GM19351 (cell line): ENCODE measurements around the gene NFATC1.
A peak's percentile ranks its signal among the peaks of the same experiment; 100 is the strongest.

Experiments used
- ATAC-seq: cut with Tn5 transposase; IDR thresholded peaks from one replicate; pipeline ENCODE4 v1.9.1; 2021; ENCODE audit warnings: mild to moderate bottlenecking, moderate library complexity; ENCODE audit not compliant: unreplicated experiment

NFATC1 gene

DNA sequence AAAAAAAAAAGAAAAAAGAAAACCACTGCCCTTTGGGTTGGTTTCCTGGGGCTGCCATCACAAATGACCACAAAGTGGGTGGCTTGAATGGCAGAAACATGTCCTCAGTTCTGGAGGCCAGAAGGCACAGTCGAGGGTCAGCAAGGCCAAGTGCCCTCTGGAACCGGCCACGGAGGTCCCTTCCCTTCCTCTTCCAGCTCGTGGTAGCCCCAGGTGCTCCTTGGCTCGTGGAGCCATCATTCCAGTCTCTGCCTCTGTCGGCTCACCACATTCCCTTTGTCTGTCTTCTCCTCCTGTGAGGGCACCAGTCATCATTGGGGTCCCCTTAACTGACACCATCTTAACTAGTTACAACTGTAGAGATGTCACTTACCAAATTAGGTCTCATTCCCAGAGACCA lies 8.5 kb upstream of the NFATC1 start:
- ATAC-seq: no peak

DNA sequence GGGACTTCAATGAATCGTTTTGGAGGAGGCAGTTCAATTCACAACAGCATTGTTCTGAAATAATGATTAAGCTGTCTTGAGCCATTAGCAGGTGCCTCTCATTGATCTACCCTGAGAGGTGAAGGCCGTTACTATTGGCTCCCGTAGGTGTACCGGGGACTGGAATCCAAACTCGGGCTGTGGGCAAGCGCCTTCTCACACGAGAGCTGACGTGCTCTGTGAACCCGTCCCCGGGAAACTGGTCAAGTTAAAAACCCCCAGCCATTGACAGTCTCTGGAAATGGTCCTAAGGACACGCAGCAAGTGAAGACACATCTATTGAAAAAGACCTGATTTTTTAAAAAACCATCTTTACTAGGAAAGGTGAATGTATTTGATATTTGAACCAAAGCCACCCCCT lies 8.1 kb upstream of the NFATC1 start:
- ATAC-seq: no peak

DNA sequence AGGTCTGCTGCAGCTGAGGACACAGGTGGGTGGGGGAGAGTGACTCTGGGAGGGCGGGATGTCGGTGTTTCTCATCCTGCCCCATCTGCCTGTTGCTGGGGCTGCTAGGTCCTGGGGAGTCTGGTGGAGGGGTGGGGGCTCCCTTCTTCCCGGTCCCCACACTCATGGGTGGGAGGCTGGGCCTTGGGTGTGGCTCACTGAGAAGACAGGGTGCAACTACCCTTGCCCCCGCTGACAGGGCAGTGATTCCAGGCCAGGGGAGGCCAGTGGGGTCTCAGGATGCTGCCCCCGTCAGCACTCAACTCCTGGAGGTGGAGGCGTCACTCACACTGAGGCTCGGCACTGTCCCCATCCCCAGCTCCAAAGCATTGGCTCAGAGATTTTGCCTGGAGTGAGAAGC lies 7.7 kb upstream of the NFATC1 start:
- ATAC-seq: no peak

DNA sequence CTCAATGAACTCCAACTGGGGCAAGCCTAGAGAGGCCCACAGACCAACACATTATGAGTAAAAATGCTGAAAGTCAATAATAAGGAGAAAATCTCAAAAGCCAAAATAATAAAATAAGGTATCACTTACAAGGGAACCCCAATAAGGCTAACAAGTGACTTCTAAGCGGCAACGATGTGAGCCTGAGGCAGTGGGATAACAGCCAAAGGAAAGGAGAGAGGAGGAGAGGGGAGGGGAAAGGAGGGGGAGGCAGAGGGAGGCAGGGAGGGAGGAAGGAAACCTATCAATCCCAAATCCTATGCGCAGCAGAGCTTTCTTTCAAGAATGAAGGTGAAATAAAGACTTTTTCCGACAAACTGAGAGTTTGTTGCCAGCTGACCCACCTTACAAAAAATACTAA lies 6.0 kb upstream of the NFATC1 start:
- ATAC-seq: no peak

DNA sequence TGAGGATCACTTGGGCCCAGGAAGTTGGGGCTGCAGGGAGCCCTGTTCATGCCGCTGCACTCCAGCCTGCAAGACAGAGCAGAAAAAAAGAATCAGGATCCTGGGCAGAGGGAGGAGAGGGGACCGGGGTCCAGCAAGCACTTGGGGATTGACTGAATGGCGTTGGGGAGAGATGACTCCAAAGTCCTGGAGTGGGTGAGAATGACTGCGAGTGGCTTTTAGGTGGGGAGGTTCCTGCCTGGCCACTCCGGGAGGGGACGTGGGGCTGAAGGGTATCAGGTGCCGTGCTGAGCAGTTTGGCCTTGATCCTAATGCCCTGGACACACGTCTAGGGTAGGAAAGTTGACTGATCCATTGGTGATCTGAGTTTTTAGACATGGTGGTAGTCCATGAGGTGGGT lies 3.5 kb upstream of the NFATC1 start:
- no peak for ATAC-seq

DNA sequence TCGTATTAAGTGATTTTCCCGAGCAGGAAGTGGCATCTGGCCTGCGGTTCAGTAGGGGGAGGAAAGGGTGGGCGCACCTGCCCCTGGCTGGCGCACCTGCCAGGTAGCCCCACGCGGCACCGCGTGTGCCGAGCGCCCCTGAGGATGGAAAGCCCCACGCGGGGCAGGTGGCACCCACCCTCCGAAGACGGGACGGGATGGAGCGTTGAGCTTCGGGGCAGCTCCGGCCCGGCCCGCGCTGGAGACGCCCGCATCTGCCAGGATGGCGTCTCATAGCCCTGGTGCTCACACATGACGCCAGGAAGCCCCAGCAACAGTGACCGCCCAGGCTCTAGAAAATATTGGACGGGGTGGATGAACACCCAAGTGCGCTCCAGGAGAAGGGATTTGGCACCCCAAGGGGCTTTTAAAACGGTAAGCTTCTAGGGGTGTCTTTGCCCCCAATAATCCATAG lies 2.5 kb upstream of the NFATC1 start:
- ATAC-seq: no peak

GRCh38 chr18:79393635-79394533 lies 1.8 kb upstream of the NFATC1 start:
- no peak for ATAC-seq

DNA sequence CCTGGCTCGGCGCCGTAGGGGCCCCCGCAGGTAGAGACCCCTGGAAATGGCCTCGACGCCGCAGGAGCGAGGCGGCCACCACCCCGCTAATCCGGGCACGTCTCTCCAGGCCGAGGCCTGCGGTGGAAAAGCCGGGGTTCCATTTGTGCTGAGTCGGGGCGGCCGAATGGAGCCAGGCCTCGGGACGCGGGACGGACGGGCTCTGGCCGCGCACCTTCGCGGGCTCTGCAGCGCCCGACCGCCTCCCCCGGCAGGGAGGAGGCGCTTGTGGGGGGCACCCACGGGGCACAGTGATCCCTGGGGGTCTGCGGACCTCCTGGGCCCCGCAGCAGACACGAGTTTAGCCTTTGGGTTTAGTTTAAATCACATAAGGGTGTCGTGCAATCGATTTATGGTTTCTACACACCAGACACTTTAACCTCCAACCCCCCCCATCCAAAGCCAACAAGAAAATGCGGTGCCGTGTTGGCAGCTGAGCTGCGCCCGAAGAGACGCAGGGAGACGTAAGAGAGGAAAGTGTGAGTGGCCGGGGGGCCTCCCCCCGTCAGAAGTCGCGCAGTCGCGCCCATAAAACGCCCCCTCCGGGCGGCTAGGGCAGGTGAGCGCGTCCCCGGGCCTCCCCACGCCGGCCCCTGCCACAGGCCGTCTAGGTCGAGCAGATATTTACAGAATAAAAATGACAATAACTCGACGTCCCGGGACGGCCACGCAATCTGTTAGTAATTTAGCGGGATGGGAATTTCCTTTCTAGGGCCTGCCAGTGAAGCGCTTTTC lies 1.0 kb upstream of the NFATC1 start:
- no peak for ATAC-seq

DNA sequence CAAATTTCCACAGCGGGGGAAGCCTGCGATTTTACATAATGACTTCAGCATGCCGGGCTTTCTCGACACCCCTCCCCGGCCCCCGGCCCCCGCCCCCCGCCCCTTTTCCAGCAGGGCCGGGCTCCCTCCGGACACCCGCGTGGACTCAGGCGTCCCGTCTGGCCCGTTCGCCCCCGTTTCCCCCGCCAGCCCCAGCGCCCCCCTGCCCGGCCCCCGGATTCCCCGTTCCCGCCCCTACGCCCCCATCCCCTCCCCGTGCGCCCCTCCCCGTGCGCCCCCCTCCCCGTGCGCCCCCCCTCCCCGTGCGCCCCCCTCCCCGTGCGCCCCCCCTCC lies 456 bp upstream of the NFATC1 start:
- ATAC-seq: no peak

DNA sequence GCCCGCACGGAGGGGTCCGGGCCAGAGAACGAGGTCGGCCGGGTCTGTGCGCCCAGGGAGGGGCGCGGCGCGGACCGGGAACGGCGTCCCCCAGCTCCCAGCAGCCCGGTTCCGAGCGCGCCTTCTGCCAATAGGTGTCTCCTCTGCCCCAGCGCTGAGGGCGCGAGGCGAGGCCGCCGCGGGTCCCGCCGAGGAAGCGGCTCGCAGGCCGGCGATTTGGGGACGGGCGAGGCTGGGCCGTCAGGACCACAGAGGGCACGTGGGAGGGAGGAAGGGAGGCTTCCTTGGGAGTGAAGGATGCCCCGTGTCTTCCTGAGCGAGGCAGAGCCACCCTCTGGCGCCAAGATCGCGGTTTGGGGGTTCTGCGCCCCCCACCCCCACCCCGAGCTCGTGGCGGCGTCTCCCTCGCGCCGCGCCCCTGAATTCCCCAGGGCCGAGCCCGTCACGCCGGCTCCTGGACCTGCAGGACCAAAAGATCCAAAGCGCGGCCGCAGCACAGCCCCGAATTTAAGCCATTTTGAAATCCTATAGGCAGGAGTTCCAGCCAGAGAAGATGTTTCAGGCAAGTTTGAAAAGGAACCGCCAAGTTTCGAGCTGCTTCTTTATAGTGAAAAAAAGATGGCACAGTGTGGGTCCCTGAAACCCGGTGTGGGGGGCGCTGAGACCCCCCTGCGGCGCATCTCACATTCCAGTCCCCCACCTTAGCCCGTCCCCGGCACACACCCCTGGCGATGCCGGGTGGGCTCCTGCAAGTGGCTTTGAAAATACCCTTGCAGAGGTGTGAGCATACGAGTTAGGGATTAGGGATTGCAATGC lies 909 bp downstream of the NFATC1 start:
- peak; percentile 24 for ATAC-seq

- ATAC-seq: no peak
These were observed 1.6 kb downstream of the NFATC1 start for GRCh38 chr18:79397247-79397829.

- ATAC-seq: no peak
These were observed 2.4 kb downstream of the NFATC1 start for GRCh38 chr18:79397830-79398761.

DNA sequence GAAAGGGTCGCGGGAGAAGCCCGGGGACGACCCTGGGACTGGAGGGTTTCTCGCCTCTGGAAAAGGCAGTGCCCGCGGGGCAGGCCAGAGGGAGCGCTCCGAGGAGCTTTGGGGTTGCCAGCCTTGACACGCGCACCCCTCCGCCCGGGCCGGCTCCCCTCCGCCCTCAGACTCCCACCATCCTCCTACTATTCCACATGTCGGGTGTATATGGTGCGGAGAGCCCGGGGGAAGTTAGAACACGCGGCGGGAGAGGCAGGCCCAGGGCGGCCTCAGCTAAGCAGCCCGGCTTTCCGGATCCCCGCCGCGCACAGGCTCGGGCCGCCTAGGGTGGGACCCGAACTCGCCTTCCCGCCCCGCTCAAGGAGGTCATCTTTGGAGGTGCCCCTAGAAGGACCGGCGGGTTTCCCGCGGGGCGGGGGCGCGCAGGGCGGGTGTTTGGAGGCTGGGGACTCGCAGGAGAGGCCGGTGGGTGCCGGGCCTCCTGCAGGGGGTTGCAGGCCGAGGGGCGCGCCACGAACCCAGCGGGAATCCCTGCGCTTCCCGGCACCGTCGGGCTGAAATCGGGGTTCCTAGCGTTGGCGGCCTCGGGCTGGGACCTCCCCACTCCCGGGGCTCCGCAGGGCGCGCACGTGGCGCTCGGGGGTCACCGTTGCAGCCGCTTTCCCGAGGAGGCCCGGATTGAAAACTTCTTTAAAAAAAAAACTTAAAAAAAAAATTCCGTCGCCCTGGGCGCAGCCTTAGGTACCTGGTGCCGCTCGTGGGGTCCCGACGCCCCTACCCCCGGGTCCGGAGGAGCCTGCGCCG lies 3.7 kb downstream of the NFATC1 start:
- ATAC-seq: no peak

DNA sequence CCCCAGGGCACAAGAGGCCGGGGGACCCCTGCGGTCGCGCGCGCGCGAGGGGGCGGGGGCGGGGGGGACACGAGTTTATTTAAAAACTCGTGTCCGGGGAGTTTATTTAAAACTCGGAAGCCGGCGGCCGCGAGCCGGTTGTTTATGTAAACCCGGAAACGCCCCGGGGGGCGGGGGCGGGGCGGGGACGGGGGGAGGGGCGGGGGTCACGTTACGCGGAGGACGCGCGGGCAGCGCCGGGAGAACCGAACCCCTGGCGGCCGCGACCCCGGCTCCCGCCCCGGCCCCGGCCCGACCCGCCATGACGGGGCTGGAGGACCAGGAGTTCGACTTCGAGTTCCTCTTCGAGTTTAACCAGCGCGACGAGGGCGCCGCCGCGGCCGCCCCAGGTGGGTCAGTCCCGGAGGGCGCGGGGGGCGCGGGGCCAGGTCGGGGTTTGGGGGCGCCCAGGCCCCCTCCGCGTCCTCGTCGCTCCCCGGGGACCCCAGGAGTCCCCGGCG lies 4.4 kb downstream of the NFATC1 start:
- no peak for ATAC-seq

DNA sequence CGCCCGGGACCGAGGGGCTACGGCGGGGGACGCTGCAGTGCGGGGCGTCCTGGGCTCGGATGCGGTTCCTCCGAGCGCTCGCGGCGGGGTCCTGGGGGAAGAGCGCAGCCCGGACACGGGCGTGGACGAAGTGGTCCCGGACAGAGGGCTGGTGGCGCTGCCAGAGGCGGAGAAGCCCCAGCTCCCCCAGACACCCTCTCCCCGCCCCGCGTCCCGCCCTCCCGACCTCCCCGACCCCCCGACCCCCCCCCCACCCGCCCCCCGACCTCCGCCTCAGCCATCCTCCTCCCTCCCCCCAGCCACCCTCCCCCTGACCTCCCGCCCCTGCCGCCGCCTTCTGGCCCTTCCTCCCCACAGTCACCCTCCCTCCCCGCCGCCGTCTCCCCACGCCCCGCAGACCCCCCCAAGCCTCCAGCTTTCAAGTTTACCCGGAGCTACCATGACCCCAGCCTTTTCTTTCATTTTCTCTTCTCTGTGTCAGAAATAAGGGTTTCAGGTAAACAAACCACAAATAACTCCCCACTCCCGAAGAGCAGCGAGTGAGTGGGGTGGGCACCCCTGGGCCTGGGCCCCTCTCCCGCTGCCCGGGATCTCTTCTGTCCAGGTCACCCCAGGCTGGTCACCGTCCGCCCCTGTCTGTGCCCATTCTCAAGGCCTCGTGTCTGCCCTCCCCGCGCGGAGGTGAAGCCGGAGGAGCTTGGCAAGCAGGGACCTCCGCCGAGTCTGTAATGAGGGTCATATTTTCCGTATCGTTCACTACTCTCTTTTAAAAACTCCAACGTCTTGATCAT lies 5.1 kb downstream of the NFATC1 start:
- no peak for ATAC-seq

- ATAC-seq: no peak
These were observed 5.9 kb downstream of the NFATC1 start for GRCh38 chr18:79401494-79402208.

DNA sequence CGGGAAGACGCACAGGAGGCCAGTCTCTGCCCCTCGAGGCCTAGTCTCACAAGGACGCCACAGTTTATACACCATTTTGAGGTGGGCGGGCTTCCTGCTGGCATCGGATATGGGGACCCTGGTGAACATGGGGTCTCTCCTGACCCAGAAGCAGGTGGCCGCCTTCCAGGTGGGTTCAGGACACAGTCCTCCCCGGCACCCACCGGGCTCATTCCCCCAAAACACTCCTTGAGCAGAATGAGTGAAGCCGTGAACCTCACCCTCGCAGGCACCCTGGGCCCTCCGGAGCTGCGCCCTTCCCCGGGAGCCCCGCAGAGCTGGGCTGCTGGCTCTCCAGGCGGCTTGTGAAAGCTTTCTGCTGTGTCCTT lies 6.5 kb downstream of the NFATC1 start:
- ATAC-seq: no peak
